K562 (cell line): ENCODE results near the gene PDE9A. TPM values are rescaled to one million over a fixed set of nuclear protein-coding genes. Genes with fewer than 3 reads are reported as not detected.
A peak's percentile ranks its signal among the peaks of the same experiment; 100 is the strongest.

Source experiments
- ATAC-seq: fragments of 200-7000 bp; cut with Tn5 transposase; 3 replicates; pipeline ENCODE4 v1.9.1; 2020; ENCODE audit warnings: moderate library complexity
- BruUV-seq: library from RNA; stranded (reverse); fragments of 400-500 nt; replicated peaks from 2 replicates; lab custom pipeline; 2021; lab: Mats Ljungman, UMichigan
- CTCF ChIA-PET: fragments of 300-600 bp; formaldehyde crosslinking; extraction: SDS; loops from one replicate; lab custom pipeline; 2021; ENCODE audit warnings: low intra/inter-chr PET ratio; lab: Yijun Ruan, JAX
- POLR2A ChIA-PET: fragments of 300-600, 350-650 bp; sonication (Branson Sonifier 250); formaldehyde crosslinking; extraction: SDS; loops from one replicate; lab custom pipeline; 2021; ENCODE audit warnings: antibody characterized with exemption, inconsistent platforms; lab: Yijun Ruan, JAX
- DNase-seq, 4 experiments: peaks; one replicate each; pipeline versions ENCODE4 v3.0.0 to v3.0.0-alpha.2; 2011 to 2018; ENCODE audit warnings: low spot score in 3 of 4, mixed read lengths in 3 of 4; ENCODE audit errors: extremely low read depth in 1 of 4
- FAIRE-seq: peaks from 2 replicates; lab custom pipeline; 2011; peaks lifted over from hg19 to GRCh38; lab: Jason Lieb, UNC
- H2AFZ ChIP-seq: 2 replicates; pipeline ENCODE4 v1.6.0; 2011; ENCODE audit warnings: low read depth, low read length, control low read depth, inconsistent platforms
- H3K27ac ChIP-seq: fragments of 200-600 bp; 3 replicates; pipeline ENCODE4 v1.8.0; 2011; ENCODE audit warnings: low read depth, mild to moderate bottlenecking, control low read depth, inconsistent platforms, low read length, moderate library complexity, mixed read lengths; ENCODE audit errors: extremely low read depth
- H3K27me3 ChIP-seq, 2 experiments: fragments of 300-600 bp in 1 of 2; 2 replicates in 1 of 2; 3 replicates in 1 of 2; pipeline versions ENCODE4 v1.6.0 to v1.8.0; 2011; ENCODE audit warnings: inconsistent platforms in 2 of 2, low read length in 2 of 2, mild to moderate bottlenecking in 1 of 2, mixed read lengths in 1 of 2, moderate library complexity in 1 of 2; ENCODE audit not compliant: control insufficient read depth in 2 of 2, insufficient read depth in 2 of 2
- H3K36me3 ChIP-seq: fragments of 300-600 bp; 3 replicates; pipeline ENCODE4 v1.8.0; 2011; ENCODE audit warnings: mild to moderate bottlenecking, low read length, inconsistent platforms; ENCODE audit not compliant: control insufficient read depth, insufficient read depth
- H3K4me1 ChIP-seq, 2 experiments: fragments of 200-600 bp in 1 of 2; replicated peaks in 1 of 2; 2 replicates in 1 of 2; 3 replicates in 1 of 2; pipeline versions ENCODE4 v1.5.1 to v1.8.0; 2011; ENCODE audit warnings: inconsistent platforms in 2 of 2, low read length in 2 of 2, mild to moderate bottlenecking in 1 of 2, mixed read lengths in 1 of 2, moderate library complexity in 1 of 2; ENCODE audit not compliant: control insufficient read depth in 2 of 2, insufficient read depth in 2 of 2
- H3K4me2 ChIP-seq: 2 replicates; pipeline ENCODE4 v1.6.1; 2011; ENCODE audit warnings: low read length, control low read depth, inconsistent platforms, mixed read lengths; ENCODE audit not compliant: insufficient read depth
- H3K4me3 ChIP-seq: fragments of 200-600 bp; sonication (generic), shearing (Covaris generic); 2 replicates; pipeline ENCODE4 v1.5.1; 2016; ENCODE audit warnings: control low read depth, inconsistent platforms
- H3K79me2 ChIP-seq: fragments of 200-600 bp; 3 replicates; pipeline ENCODE4 v1.8.0; 2011; ENCODE audit warnings: low read length, inconsistent platforms; ENCODE audit not compliant: control insufficient read depth, insufficient read depth
- H3K9ac ChIP-seq, 2 experiments: 2 replicates each; pipeline versions ENCODE4 v1.6.0 to v1.6.1; 2011; ENCODE audit warnings: low read depth in 2 of 2, low read length in 2 of 2, control low read depth in 1 of 2, inconsistent platforms in 1 of 2, mild to moderate bottlenecking in 1 of 2, mixed read lengths in 1 of 2; ENCODE audit not compliant: insufficient read depth in 1 of 2
- H3K9me1 ChIP-seq: one replicate; pipeline ENCODE4 v1.6.0; 2011; ENCODE audit warnings: inconsistent platforms, mild to moderate bottlenecking, low read length, moderate library complexity; ENCODE audit not compliant: control insufficient read depth, insufficient read depth
- H3K9me3 ChIP-seq: replicated peaks from 2 replicates; pipeline ENCODE4 v1.5.1; 2011; ENCODE audit warnings: low read depth, low read length, inconsistent platforms; ENCODE audit not compliant: control insufficient read depth, insufficient read depth
- H4K20me1 ChIP-seq: replicated peaks from 2 replicates; pipeline ENCODE4 v1.6.1; 2011; ENCODE audit warnings: low read length, inconsistent platforms, mixed read lengths; ENCODE audit not compliant: control insufficient read depth, insufficient read depth
- BCLAF1 ChIP-seq, 2 experiments: fragments of 450-650 bp in 1 of 2; IDR thresholded peaks; 2 replicates each; pipeline ENCODE4 v1.6.1; 2011 to 2017; ENCODE audit warnings: low read depth in 2 of 2, antibody characterized with exemption in 1 of 2, borderline replicate concordance in 1 of 2, low read length in 1 of 2, mild to moderate bottlenecking in 1 of 2, mixed read lengths in 1 of 2; ENCODE audit not compliant: control insufficient read depth in 1 of 2
- BDP1 ChIP-seq: IDR thresholded peaks from 3 replicates; pipeline ENCODE4 v1.6.1; 2011; ENCODE audit not compliant: insufficient read length, insufficient read depth
- COPS2 ChIP-seq: fragments of 450-650 bp; conservative IDR thresholded peaks from 2 replicates; pipeline ENCODE4 v1.6.1; 2016; ENCODE audit warnings: mild to moderate bottlenecking, moderate library complexity
- DLX4 ChIP-seq: fragments of 250-450 bp; sonication (Bioruptor Pico); IDR thresholded peaks from 2 replicates; pipeline ENCODE4 v1.6.1; 2021; ENCODE audit warnings: mild to moderate bottlenecking
- ELF1 ChIP-seq: fragments of 200-800 bp; sonication (Bioruptor generic); IDR thresholded peaks from 2 replicates; pipeline ENCODE4 v1.6.1; 2016; ENCODE audit warnings: missing genetic modification characterization, missing compliant biosample characterization
- KHSRP ChIP-seq: fragments of 450-650 bp; IDR thresholded peaks from 2 replicates; pipeline ENCODE4 v1.6.1; 2017
- OTX1 ChIP-seq: fragments of 450-650 bp; formaldehyde crosslinking; IDR thresholded peaks from 2 replicates; pipeline ENCODE4 v1.4.0; 2022; ENCODE audit warnings: mild to moderate bottlenecking
- SMARCC2 ChIP-seq: fragments of 450-650 bp; IDR thresholded peaks from 2 replicates; pipeline ENCODE4 v1.6.1; 2017; ENCODE audit warnings: antibody characterized with exemption, moderate library complexity, mild to moderate bottlenecking, low read depth
- WGBS: fragments of 100-300 bp; shearing (Covaris generic); methylation state at CpG from one replicate; pipeline ENCODE4 v1.1.6; 2016; ENCODE audit warnings: low coverage, mixed read lengths; ENCODE audit not compliant: insufficient coverage; ENCODE audit errors: missing lambda C conversion rate; 5-methylcytosine and 5-hydroxymethylcytosine counted together
- in situ Hi-C: fragments of 300-500 bp; cut with MboI; formaldehyde crosslinking; loops from 4 replicates; pipeline ENCODE4 v1.15.0; 2018; ENCODE audit warnings: inconsistent platforms, mixed read lengths
- intact Hi-C: fragments of 100-400 bp; cut with micrococcal nuclease; formaldehyde crosslinking; loops from 2 replicates; pipeline ENCODE4 v1.14.2; 2022
- polyA plus RNA-seq, 8 experiments: library from polyadenylated mRNA; depleted of rRNA in 4 of 8; stranded (reverse) in 5 of 8; unstranded in 3 of 8; fragments of >200 nt; fragmentation: Nextera tagmentation in 2 of 8; fragmentation: Illumina TruSeq in 1 of 8; extraction: Ambion mirVana in 2 of 8; extraction: Trizol in 1 of 8; gene quantifications; 2 replicates each; pipeline versions ENCODE4 v1.2.1 to v1.2.3, GENCODE V29; 2011 to 2014; ENCODE audit warnings: inconsistent platforms in 1 of 8, missing spikeins in 1 of 8
- total RNA-seq, 7 experiments: library from RNA; depleted of rRNA in 6 of 7; stranded (reverse); fragments of >200 nt in 6 of 7; fragmentation: Illumina TruSeq in 2 of 7; extraction: Trizol in 2 of 7; gene quantifications; 2 replicates each; pipeline versions ENCODE4 v1.2.1 to v1.2.3, GENCODE V29; 2011 to 2021; ENCODE audit warnings: low replicate concordance in 1 of 7
- TF ChIP-seq, protein P1 (sequence below): fragments of 450-650 bp; IDR thresholded peaks from 2 replicates; pipeline ENCODE4 v1.6.1; 2016; ENCODE audit warnings: low read depth

PDE9A gene
- total and polyA plus RNA-seq, 9 of the 15 experiments (the other 6 are each of a cell fraction or from before 2014, with no cell fraction given), result 0.07 to 0.27 TPM; not detected in 7

DNA sequence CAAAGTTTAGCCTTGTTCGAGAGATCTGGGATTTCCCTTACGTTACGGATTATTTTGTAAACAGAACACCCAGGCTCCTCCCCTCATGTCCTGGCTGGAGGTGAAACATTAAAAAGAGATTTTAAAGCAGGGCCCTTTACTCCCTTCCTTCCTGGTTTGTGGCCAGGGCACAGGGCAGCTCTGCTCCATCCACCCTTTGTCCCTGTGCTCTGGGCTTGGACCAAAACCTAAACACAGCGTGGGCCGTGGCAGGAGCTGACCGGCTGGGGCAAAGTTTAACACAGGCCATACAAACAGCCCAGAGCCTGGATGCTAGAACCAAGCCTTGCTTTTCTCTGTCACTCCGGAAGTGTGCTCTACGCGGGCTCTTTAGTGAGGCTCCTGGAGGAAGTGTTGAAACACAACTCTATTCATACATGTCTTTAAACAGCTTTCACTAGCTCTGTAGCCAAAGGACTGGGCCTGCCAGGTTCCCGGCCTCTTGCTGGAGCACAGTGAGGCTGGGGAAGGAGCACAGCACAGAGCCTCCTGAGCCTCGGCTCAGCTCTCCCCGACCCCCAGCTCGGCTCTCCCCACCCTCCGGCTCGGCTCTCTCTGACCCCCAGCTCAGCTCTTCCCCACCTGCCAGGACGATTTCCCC is 84.7 kb downstream of the PDE9A start:
- Histone ChIP-seq H3K79me2 (no peaks in the 10 kb centered on the region), H3K9ac (no peak overlapping the region), H3K4me3 (no peak overlapping the region), H3K4me2 (no peak overlapping the region), H3K9me1 (no peaks in the 10 kb centered on the region), H3K9me3 (no peaks in the 10 kb centered on the region), H2AFZ (no peak overlapping the region), H4K20me1 (0 out of 2 replicates have a peak, but pooled peaks cover 4% of the 10 kb centered on the region), H3K36me3 (no peaks in the 10 kb centered on the region), H3K4me1 (no peaks in the 10 kb centered on the region), H3K27me3 (peaks cover 61 to 76% of the 10 kb centered on the region in 2 experiments), H3K27ac (no peak overlapping the region)
- CTCF ChIA-PET, result no interaction called here
- ATAC-seq, result peak; percentile 35
- in situ Hi-C loops (no loop called here), intact Hi-C loops (no loop called here)
- TF ChIP-seq COPS2, result no peak
- TF ChIP-seq, protein P1, sequence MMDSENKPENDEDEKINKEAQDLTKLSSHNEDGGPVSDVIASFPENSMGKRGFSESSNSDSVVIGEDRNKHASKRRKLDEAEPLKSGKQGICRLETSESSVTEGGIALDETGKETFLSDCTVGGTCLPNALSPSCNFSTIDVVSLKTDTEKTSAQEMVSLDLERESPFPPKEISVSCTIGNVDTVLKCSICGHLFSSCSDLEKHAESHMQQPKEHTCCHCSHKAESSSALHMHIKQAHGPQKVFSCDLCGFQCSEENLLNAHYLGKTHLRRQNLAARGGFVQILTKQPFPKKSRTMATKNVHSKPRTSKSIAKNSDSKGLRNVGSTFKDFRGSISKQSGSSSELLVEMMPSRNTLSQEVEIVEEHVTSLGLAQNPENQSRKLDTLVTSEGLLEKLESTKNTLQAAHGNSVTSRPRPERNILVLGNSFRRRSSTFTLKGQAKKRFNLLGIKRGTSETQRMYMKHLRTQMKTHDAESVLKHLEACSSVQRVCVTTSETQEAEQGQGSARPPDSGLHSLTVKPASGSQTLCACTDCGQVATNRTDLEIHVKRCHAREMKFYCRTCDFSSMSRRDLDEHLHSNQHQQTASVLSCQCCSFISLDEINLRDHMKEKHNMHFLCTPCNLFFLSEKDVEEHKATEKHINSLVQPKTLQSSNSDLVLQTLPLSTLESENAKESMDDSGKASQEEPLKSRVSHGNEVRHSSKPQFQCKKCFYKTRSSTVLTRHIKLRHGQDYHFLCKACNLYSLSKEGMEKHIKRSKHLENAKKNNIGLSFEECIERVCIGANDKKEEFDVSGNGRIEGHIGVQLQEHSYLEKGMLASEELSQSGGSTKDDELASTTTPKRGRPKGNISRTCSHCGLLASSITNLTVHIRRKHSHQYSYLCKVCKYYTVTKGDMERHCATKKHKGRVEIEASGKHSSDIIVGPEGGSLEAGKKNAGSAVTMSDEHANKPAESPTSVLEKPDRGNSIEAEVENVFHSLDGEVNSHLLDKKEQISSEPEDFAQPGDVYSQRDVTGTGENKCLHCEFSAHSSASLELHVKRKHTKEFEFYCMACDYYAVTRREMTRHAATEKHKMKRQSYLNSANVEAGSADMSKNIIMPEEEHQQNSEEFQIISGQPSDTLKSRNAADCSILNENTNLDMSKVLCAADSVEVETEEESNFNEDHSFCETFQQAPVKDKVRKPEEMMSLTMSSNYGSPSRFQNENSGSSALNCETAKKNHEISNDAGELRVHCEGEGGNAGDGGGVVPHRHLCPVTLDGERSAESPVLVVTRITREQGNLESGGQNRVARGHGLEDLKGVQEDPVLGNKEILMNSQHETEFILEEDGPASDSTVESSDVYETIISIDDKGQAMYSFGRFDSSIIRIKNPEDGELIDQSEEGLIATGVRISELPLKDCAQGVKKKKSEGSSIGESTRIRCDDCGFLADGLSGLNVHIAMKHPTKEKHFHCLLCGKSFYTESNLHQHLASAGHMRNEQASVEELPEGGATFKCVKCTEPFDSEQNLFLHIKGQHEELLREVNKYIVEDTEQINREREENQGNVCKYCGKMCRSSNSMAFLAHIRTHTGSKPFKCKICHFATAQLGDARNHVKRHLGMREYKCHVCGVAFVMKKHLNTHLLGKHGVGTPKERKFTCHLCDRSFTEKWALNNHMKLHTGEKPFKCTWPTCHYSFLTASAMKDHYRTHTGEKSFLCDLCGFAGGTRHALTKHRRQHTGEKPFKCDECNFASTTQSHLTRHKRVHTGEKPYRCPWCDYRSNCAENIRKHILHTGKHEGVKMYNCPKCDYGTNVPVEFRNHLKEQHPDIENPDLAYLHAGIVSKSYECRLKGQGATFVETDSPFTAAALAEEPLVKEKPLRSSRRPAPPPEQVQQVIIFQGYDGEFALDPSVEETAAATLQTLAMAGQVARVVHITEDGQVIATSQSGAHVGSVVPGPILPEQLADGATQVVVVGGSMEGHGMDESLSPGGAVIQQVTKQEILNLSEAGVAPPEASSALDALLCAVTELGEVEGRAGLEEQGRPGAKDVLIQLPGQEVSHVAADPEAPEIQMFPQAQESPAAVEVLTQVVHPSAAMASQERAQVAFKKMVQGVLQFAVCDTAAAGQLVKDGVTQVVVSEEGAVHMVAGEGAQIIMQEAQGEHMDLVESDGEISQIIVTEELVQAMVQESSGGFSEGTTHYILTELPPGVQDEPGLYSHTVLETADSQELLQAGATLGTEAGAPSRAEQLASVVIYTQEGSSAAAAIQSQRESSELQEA, result no peak
- no peak for TF ChIP-seq OTX1
- TF ChIP-seq BCLAF1 (IDR thresholded peaks at IDR 0.05; ENCODE audit: borderline replicate concordance in 1 of 2, control insufficient read depth in 1 of 2, low read depth in 2 of 2, low read length in 1 of 2), result no peak
- TF ChIP-seq KHSRP, result no peak
- no peak for TF ChIP-seq BDP1
- no peak for TF ChIP-seq SMARCC2
- TF ChIP-seq ELF1 (tag), result no peak
- no peak for TF ChIP-seq DLX4 (CRISPR knock-in tag)
- DNase-seq, result no peak
- no TSS peak for BruUV-seq
- FAIRE-seq, result no peak
- POLR2A ChIA-PET, result interaction anchor here (0.6 to 1.9 kb wide), 5 partner anchors 10 to 197 kb away, joined by 3 to 8 read pairs (median 3); no protein-coding TSS in a partner anchor
- 4% methylated on average over 16 of the region's 16 CpGs for WGBS
